Prostate gland (tissue), 2 donors: Measurements from ENCODE around the gene SMYD3.

ENCODE experiments used
- POLR2AphosphoS5 ChIP-seq: sonication (generic); formaldehyde crosslinking; IDR thresholded peaks from one replicate; pipeline ENCODE4 v1.6.1; 2017; ENCODE audit warnings: antibody characterized with exemption
- TF ChIP-seq, protein P1 (sequence below), 4 experiments: fragments of 200-600 bp in 2 of 4; fragments of 450-650 bp in 2 of 4; sonication (generic) in 2 of 4; IDR thresholded peaks; 1 replicate in 3 of 4; 2 replicates in 1 of 4; pipeline ENCODE4 v1.5.1; 2016 to 2019; ENCODE audit warnings: antibody characterized with exemption in 4 of 4, mild to moderate bottlenecking in 2 of 4, moderate library complexity in 2 of 4

DNA sequence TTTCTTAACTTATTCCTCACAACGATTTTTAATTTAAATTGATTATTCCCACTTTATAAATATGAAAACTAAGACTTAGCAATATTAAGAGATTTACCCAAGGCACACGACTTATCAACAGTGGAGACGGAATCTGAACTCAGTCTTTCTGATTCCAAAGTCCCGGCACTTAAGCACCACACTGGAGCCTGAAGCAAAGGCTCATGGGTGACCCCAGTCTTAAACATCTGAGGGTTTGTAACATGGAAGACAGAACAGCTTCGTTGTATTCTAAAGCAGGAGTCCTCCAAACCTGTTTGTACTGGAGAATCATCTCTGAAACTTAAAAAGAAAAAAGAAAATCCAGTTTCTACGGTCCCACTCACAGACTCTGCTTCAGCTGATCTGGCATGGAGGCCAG lies 519.5 kb downstream of the SMYD3 start:
- TF ChIP-seq, protein P1, sequence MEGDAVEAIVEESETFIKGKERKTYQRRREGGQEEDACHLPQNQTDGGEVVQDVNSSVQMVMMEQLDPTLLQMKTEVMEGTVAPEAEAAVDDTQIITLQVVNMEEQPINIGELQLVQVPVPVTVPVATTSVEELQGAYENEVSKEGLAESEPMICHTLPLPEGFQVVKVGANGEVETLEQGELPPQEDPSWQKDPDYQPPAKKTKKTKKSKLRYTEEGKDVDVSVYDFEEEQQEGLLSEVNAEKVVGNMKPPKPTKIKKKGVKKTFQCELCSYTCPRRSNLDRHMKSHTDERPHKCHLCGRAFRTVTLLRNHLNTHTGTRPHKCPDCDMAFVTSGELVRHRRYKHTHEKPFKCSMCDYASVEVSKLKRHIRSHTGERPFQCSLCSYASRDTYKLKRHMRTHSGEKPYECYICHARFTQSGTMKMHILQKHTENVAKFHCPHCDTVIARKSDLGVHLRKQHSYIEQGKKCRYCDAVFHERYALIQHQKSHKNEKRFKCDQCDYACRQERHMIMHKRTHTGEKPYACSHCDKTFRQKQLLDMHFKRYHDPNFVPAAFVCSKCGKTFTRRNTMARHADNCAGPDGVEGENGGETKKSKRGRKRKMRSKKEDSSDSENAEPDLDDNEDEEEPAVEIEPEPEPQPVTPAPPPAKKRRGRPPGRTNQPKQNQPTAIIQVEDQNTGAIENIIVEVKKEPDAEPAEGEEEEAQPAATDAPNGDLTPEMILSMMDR (IDR thresholded peaks at IDR 0.05): no peak
- TF ChIP-seq POLR2AphosphoS5: no peak
